D721Med (cell line): Measurements from ENCODE around the gene NLRP3.
"Not testable (repeated sequence)": the region's sequence is repeated elsewhere in the genome, so short reads cannot be mapped to it uniquely, and the experiment has no call there.

Source experiments
- DNase-seq: peaks from one replicate; pipeline ENCODE4 v3.0.0; 2011; ENCODE audit warnings: low spot score; ENCODE audit not compliant: insufficient read length
- FAIRE-seq: peaks from 2 replicates; lab custom pipeline; 2011; peaks lifted over from hg19 to GRCh38; lab: Jason Lieb, UNC
- TF ChIP-seq, protein P1 (sequence below): IDR thresholded peaks from 2 replicates; pipeline ENCODE4 v1.5.1; 2012; ENCODE audit warnings: mild to moderate bottlenecking, control low read depth; ENCODE audit not compliant: insufficient read depth; ENCODE audit errors: missing control alignments

The NLRP3 gene

DNA sequence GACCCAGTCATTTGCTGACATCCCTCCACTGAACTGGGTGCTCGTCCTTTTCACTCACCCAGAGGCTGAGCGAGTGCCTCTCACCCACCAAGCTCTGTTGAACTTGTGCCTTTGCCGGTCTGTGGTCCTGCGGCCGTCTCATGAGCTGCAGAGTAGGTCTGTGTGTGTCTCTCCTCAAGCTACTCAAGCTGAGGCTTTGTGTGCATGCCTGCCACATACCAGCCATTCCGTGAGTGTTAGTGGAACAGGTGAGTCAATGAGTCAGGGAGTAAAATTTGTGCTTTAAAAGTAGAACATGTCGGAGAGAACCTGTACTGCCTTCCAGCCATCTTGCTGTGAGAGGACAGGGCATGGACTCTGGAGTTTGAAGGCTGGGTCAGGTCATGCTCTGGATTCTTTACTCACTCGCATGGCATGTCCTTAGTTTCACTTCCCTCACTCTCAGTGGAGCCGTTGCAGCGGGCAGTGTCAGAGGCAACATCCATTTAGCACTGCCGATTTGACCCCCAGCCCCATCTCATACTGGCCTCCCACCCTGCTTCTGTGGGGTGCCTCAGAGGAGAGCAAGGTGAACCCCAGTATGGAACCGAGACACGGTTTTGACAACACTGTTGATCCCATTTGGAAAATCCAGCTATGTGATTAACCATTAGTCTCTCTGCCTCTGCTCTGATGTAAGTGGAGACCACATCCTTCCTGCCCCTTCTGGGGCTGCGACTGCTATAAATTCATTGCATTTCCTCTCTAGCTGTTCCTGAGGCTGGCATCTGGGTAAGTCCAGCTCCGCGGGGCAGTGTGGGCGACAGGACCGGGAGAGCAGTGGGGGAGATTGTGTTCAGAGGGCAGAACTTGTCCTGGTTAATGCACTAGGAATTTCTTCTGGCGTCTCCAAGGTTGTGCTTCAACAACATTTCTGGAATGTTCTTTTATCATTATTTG is at the start of gene NLRP3:
NLRP3 (plus strand) TSS at position 751 of the 939 bp plus-strand sequence. CDS start 2,628 bp downstream, outside the sequence.
- TF ChIP-seq, protein P1, sequence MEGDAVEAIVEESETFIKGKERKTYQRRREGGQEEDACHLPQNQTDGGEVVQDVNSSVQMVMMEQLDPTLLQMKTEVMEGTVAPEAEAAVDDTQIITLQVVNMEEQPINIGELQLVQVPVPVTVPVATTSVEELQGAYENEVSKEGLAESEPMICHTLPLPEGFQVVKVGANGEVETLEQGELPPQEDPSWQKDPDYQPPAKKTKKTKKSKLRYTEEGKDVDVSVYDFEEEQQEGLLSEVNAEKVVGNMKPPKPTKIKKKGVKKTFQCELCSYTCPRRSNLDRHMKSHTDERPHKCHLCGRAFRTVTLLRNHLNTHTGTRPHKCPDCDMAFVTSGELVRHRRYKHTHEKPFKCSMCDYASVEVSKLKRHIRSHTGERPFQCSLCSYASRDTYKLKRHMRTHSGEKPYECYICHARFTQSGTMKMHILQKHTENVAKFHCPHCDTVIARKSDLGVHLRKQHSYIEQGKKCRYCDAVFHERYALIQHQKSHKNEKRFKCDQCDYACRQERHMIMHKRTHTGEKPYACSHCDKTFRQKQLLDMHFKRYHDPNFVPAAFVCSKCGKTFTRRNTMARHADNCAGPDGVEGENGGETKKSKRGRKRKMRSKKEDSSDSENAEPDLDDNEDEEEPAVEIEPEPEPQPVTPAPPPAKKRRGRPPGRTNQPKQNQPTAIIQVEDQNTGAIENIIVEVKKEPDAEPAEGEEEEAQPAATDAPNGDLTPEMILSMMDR: no peak
- no peak for FAIRE-seq
- DNase-seq: no peak

DNA sequence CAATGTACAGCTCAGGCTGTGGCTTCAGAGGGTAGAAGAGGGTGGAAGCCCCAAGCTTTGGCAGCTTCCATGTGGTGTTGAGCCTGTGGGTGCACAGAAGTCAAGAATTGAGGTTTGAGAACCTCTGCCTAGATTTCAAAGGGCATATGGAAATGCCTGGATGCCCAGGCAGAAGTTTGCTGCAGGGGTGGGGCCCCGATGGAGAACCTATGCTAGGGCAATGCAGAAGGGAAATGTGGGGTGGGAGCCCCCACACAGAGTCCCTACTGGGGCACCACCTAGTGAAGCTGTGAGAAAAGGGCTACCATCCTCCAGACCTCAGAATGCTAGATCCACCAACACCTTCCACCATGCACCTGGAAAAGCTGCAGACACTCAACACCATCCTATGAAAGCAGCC is 49.6 kb upstream of the NLRP3 start:
- not testable (repeated sequence) for DNase-seq, FAIRE-seq

DNA sequence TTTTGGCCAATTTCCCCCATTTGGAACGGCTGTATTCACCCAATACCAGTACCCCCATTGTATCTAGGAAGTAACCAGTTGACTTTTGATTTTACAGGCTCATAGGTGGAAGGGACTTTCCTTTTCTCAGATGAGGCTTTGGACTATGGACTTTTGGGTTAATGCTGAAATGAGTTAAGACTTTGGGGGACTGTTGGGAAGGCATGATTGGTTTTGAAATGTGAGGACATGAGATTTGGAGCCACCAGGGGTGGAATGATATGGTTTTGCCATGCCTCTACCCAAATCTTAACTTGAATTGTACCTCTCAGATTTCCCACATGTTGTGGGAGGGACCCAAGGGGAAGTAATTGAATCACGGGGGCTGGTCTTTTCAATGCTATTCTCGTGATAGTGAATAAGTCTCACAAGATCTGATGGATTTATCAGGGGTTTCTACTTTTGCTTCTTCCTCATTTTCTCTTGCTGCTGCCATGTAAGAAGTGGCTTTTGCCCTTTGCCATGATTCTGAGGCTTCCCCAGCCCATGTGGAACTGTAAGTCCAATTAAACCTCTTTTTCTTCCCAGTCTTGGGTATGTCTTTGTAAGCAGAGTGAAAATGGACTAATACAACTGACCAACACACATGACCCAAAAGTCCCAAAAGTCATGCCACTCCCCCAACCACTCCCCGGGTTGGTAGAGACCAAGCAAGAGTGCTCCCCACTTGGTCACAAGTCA is 48.9 kb upstream of the NLRP3 start:
- DNase-seq (no peak), FAIRE-seq (no peak)
- TF ChIP-seq, protein P1: no peak

DNA sequence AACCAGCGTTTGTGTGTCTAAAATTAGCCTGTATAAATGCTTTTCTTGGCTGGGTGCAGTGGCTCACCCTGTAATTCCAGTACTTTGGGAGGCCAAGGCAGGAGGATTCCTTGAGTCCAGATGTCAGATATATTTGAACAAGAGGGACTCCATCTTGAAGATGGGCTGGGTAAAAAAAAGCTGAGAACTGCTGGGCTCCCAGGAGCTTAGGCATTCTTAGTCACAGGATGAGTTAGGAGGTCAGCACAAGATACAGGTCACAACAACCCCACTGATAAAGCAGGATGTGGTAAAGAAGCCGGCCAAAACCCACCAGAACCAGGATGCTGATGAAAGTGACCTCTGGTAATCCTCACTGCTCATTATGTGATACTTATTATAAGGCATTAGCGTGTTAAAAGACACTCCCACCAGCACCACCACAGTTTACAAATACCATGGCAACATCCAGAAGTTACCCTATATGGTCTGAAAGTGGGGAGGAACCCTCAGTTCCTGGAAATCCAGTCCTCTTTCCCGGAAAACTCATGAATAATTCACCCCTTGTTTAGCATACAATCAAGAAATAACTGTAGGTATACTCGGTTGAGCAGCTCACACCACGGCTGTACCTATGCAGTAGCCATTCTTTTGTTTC is 48.1 kb upstream of the NLRP3 start:
- TF ChIP-seq, protein P1: no peak
- FAIRE-seq (no peak), DNase-seq (no peak)

DNA sequence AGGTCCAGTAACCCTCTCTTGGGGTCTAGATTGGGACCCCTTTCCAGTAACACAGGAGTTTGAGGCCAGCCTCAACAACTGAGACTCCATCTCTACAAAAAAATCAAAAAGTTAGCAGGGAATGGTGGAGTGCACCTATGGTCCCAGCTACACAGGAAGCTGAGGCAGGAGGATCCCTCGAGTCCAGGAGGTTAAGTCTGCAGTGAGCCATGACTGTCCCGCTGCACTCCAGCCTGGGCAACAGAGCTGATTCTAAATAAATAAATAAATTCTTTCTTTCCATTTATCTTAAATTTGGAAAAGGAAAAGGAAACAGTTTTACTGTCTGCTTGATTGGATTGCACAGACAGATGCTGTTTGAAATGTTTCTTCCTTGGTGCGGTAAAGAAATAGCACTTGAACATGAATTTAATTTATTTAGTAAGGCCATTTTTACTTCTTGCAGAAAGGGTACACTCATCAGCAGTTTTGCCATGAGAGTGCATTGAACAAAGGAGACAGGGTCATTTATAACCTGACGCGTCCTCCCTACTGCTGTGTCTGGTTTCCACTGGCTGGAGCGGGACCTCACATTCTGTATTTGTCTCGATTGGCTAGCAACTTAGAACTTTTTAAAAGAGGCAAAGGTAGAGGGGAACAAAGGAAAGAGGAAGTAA is 47.4 kb upstream of the NLRP3 start:
- FAIRE-seq: no peak
- TF ChIP-seq, protein P1: no peak

DNA sequence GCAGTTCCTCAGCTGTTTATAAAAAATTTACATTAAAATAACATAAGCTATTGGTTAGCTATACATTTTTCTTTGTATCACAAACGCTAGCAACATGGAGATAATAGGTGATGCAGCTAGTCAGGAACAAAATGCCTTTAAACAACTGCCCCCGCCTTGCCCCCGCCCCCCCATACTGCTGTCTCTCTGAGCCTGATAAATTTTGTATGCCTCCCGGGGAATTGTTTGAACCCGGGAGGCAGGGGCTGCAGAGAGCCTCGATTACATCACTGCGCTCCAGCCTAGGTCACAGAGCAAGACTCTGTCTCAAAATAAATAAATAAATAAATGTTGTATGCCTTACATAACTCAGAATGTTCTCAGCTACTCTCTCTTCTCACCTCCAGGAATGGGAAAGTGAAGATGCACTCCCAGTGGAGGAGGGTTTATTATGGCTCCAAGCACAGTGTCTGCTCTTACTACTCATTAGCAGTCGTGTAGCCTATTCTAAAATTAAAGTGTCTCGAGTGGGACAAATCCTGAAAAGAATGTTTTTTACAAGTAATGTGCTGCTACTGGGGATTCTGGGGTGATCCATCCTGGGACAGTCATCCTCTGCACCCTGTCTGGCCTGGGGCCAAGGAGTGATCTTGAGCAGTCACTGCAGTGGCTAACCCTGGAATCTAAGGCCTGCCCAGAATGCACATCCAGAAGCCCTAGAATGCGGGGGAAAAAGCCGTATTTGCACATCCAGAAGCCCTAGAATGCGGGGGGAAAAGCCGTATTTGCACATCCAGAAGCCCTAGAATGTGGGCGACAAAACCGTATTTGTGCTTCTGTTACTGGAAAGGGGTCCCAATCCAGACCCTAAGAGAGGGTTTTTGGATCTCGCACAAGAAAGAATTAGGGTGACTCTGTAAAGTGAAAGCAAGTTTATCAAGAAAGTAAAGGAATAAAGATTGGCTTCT is 44.9 kb upstream of the NLRP3 start:
- TF ChIP-seq, protein P1: no peak
- FAIRE-seq: no peak

More for the DNA sequence above, 47.4 kb upstream of the NLRP3 start:
- DNase-seq: no peak

More for the DNA sequence above, 44.9 kb upstream of the NLRP3 start:
- no peak for DNase-seq
